ENCODE measurements around the gene COLGALT1. TPM values are rescaled to one million over a fixed set of nuclear protein-coding genes. Genes with fewer than 3 reads are reported as not detected.

Gene COLGALT1
- total RNA-seq, 1 donor from 2014 or later, result 104 TPM

- no peak for TF ChIP-seq CTCF (IDR thresholded peaks at IDR 0.05)
- DNase-seq (peak; percentile 90), ATAC-seq (peak; percentile 74)
- intact Hi-C loops (cut with DNase I), result no loop called here
- Histone ChIP-seq H3K4me1 (peaks cover 25% of the 10 kb centered on the region), H3K27ac (peak overlapping the region; percentile 78), H3K36me3 (peaks cover 31% of the 10 kb centered on the region), H3K4me3 (peak overlapping the region; percentile 73), H3K27me3 (no peaks in the 10 kb centered on the region), H3K9me3 (no peaks in the 10 kb centered on the region)
Observed at GRCh38 chr19:17555929-17556813, 722 bp downstream of the COLGALT1 start.

GRCh38 chr19:17556995-17557394 is 1.5 kb downstream of the COLGALT1 start:
- intact Hi-C loops (cut with DNase I), result no loop called here
- no peaks in the 10 kb centered on the region for H3K9me3 ChIP-seq
- H3K36me3 ChIP-seq, result peaks cover 36% of the 10 kb centered on the region
- no peak overlapping the region for H3K27ac ChIP-seq
- H3K27me3 ChIP-seq, result no peaks in the 10 kb centered on the region
- DNase-seq (no peak), ATAC-seq (no peak)
- peak overlapping the region; percentile 73 for H3K4me3 ChIP-seq
- peaks cover 28% of the 10 kb centered on the region for H3K4me1 ChIP-seq
- TF ChIP-seq CTCF (IDR thresholded peaks at IDR 0.05), result no peak

- H3K27ac ChIP-seq, result no peak overlapping the region
- no peaks in the 10 kb centered on the region for H3K9me3 ChIP-seq
- no peaks in the 10 kb centered on the region for H3K27me3 ChIP-seq
- ATAC-seq (no peak), DNase-seq (no peak)
- no peak for TF ChIP-seq CTCF (IDR thresholded peaks at IDR 0.05)
- peaks cover 28% of the 10 kb centered on the region for H3K4me1 ChIP-seq
- H3K4me3 ChIP-seq, result no peak overlapping the region
- peaks cover 41% of the 10 kb centered on the region for H3K36me3 ChIP-seq
- intact Hi-C loops (cut with DNase I), result no loop called here
Observed at GRCh38 chr19:17557466-17557865, 2.0 kb downstream of the COLGALT1 start.

GRCh38 chr19:17560205-17560595 is 4.8 kb downstream of the COLGALT1 start:
- DNase-seq (peak; percentile 85), ATAC-seq (peak; percentile 62)
- Histone ChIP-seq H3K4me3 (no peak overlapping the region), H3K27ac (peak overlapping the region; percentile 60), H3K4me1 (peaks cover 23% of the 10 kb centered on the region), H3K9me3 (no peaks in the 10 kb centered on the region), H3K36me3 (peaks cover 56% of the 10 kb centered on the region), H3K27me3 (no peaks in the 10 kb centered on the region)
- intact Hi-C loops (cut with DNase I), result no loop called here
- TF ChIP-seq CTCF (IDR thresholded peaks at IDR 0.05), result no peak

- H3K4me3 ChIP-seq, result no peak overlapping the region
- peaks cover 15% of the 10 kb centered on the region for H3K4me1 ChIP-seq
- TF ChIP-seq CTCF (IDR thresholded peaks at IDR 0.05), result no peak
- H3K36me3 ChIP-seq, result peaks cover 74% of the 10 kb centered on the region
- H3K27ac ChIP-seq, result peak overlapping the region; percentile 26
- intact Hi-C loops (cut with DNase I), result no loop called here
- ATAC-seq (no peak), DNase-seq (no peak)
- H3K9me3 ChIP-seq, result no peaks in the 10 kb centered on the region
- H3K27me3 ChIP-seq, result no peaks in the 10 kb centered on the region
Observed at GRCh38 chr19:17562097-17562496, 6.6 kb downstream of the COLGALT1 start.

All from upper lobe of right lung (tissue), 1 donor.